Measurements from ENCODE around the gene MEA1. TPM values are rescaled to one million over a fixed set of nuclear protein-coding genes. Genes with fewer than 3 reads are reported as not detected.

Gene MEA1
- polyA plus RNA-seq, 4 donors = 71.0 to 91.9 (median 82.6) TPM

DNA sequence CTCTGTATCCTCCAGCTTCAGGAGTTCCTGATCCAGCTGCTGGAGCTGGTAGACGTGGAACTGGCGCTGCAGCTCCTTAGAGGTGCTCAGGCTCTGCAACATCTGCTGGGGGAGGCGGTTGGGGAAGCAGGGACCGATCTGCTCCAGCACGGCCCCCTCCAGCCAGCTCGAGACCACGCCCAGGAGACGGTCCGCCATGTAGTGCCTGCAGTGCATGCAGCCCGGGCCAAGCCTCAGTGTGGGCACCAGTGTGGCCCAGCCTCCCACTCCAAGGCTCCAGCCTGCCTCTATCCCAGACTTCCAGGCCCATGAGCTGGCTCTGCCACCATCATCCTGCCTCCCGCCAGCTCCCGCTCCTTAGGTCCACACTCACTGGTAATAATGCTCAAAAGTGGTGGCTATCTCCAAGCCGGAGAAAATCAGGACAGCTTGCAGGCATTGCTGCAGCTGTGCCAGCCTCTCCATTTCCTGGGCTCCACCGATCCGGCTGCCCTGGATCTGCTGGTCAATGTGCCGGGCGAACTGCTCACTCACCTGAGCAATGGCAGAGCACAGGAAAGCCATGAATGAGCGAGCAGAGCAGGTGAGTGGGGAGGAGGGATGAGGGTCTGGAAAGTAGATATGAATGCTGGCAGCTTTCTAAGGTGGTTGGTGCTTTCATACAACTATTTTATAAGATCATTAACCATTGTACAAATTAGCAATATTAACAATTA lies 27.0 kb upstream of the MEA1 start:
- no peak for DNase-seq (ENCODE audit: low read depth in 4 of 4, low spot score in 3 of 4)

DNA sequence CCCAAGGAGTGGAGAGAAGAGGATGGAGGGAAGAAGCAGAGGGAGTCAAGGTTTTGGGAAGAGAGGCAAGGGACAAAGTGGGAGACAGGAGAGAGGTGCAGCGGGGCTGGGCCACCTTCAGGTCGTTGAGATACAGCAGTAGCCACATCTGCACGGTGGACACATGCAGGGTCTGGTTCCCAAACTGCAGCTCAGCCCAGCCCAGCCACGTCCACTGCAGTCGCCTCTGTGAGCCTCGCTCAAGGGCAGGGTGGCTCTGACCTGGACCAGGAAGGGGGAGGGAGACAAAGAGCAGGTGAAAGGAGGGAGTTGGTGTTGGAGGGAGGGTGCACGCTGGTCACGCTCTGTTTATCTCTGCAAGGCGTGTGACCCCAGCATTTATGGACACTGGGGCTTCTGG lies 25.0 kb upstream of the MEA1 start:
- DNase-seq (ENCODE audit: low read depth in 4 of 4, low spot score in 3 of 4) = no peak

DNA sequence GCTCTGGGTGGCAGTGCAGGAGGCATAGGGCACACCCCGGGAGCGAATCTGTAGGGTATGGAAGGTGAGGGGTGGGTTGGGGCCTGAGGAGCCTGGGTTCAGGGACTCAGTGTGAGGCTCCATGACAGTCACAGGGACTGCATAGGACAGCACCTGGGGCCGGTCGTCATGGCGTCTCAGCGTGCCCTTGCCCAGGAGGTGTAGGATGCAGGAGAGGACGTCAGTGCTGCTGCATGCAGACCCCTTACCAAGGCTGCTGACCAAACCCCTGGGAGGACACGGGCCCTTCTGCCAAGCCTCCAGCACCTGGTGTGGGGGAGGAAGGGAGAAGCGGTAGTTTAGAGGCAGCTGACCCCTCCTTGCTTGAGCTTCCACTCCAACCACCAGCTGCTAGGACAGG lies 24.0 kb upstream of the MEA1 start:
- no peak for DNase-seq (ENCODE audit: low read depth in 4 of 4, low spot score in 3 of 4)

DNA sequence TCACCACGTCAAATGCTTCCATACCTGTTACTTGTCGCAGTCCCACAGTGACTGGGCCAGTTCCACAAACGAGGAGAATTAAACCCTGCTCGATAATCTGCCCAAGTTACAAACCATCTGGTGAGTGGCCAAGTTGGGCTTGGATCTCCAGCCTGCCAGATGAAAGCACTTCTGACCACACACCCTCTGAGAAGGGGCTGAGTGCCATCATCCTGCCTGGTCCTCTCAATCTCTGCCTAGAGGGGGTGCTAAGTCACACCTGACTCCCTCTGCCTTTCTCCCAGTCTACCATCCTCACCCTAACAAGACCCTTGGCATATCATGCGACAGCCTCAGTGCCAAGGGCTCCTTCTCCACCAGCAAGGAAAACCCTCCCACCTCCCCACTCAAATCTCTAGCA lies 23.5 kb upstream of the MEA1 start:
- no peak for DNase-seq (ENCODE audit: low read depth in 4 of 4, low spot score in 3 of 4)

DNA sequence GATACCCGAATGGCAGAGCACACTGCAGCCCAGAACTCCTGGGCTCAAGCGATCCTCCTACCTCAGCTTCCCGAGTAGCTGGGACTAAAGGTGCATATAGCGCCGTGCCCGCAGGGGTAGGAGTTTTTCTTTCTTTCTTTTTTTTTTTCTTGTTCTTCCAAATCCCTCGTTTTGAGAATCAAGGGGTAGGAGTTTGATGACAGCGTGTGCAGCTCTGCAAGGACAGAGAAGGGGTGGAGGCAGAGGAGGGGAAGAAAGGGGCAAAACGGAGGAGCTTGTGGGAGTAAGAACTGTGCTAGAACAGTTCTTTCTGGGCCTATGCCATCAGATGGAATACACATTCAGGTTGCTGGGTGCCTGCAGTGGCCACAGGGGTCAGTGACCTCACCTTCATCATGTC lies 23.0 kb upstream of the MEA1 start:
- DNase-seq (ENCODE audit: low read depth in 4 of 4, low spot score in 3 of 4) = no peak

DNA sequence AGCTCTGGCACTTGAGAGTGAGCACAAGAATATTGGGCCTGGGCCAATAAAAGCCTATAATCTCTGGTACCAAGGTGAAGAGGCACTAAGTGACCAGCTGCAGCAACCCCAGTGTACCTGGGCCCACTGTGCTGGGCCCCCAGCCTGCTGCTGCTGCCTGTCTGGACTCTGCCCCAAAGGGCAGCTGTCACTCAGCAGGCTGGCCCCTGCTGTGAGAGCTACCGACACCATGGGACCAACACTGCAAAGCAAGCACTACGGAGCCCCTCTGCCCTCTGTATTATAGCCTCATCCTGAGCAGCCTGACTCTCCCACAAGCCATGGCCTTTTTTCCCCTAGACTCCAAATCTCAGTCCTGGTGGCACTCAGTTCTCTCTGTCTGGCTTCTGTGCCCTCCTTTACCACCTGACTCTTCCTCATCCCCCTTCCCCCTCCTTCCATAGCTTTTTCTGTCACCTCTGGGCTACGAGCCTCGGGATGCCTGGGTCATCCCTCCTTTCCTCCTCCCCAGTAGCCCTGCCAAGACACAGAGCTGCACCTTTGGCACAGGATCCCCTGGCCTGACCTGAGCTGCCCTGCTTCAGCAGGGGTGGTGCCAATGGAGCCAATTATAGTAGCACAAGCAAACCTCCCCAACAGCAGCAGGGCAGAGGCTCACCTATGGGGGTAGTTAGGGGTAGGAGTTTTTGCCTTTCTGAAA lies 21.9 kb upstream of the MEA1 start:
- DNase-seq (ENCODE audit: low read depth in 4 of 4, low spot score in 3 of 4) = no peak

DNA sequence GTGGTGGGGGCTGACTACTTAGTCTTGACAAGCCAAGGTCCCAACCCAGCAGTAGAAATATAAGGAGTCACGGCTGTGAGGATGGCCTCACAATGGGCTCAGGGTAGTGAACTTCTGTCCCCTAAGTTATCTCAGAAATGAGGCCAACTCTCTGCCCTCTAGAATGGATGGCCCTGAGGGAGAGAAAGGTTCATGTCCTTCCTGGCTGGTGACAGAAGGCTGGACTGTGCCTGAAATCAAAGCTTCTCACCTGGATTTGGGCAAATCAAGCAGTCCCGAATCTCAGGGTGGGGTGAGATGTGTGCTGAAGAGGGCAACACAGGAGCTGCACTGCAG lies 20.4 kb upstream of the MEA1 start:
- no peak for DNase-seq (ENCODE audit: low read depth in 4 of 4, low spot score in 3 of 4)

DNA sequence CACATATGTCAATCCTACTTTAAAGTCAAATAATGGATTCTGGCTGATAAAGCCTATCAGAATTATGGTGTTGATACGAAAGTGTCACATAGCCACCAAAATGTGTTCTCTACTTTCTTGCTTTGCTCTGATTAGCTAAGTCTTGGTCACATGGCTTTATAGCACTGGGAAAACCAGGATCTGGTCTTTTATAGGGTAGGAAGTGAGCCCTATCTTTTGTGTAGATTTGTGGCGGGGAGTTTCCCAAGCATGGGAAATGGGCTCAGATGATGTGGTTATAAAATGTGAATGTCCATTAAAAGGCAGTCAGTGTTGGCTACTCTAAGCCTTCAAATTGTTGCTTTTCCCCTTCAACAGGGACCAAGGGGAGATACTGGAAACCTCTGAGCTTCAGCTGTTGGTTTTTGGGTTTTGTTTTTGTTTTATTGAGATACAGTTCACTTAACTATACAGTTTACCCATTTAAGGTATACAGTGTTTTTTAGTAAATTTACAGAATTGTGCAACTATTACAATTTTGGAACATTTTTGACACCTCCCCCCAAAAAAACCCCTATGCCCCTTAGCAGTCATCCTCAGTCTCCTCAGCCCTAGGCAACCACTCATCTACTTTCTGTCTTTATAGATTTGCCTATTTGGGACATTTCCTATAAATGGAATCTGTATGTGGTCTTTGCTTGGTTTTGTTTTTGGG lies 19.9 kb upstream of the MEA1 start:
- no peak for DNase-seq (ENCODE audit: low read depth in 4 of 4, low spot score in 3 of 4)

DNA sequence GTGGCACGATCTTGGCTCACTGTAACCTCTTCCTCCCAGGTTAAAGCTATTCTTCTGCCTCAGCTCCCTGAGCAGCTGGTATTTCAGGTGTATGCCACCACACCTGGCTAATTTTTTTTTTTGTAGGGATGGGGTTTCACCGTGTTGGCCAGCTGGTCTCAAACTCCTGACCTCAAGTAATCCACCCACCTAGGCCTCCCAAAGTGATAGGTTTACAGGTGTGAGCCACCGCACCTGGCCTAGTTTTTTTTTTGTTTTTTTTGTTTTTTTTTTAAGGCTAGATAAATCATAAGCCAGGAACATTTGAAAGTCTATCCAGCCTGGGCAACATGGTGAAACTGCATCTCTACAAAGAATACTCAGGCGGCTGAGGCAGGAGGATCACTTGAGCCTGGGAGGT lies 18.6 kb upstream of the MEA1 start:
- no peak for DNase-seq (ENCODE audit: low read depth in 4 of 4, low spot score in 3 of 4)

DNA sequence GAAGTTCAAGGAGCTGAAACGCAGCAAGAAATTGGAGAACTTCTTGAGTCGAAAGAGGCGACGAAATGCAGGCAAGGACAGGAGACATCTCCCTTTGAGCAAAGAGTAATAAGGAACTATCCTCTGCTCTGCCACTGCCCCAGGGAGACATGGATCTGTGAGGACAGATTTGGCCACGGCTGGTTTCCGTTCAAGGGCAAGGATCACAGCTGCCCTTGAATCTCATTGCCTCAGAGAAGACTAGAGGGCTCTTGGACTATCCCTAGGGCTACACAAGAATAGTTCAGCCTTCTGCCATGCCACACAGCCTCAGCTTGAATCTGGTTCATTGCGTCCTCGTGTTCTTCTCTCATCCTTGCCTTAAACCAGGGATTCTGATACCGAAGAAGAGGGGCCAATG lies 15.4 kb upstream of the MEA1 start:
- DNase-seq (ENCODE audit: low read depth in 4 of 4, low spot score in 3 of 4) = no peak

DNA sequence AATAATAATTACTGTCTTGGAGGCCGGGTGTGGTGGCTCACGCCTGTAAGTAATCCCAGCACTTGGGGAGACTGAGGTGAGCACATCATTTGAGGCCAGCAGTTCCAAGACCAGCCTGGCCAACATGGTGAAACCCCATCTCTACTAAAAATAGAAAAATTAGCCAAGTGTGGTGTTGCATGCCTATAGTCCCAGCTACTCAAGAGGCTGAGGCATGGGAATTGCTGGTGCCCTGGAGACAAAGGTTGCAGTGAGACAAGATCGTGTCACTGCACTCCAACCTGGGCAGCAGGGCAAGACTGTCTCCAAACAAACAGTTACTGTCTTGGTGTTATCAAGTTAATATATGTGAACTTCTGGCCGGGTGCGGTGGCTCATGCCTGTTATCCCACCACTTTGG lies 12.6 kb upstream of the MEA1 start:
- no peak for DNase-seq (ENCODE audit: low read depth in 4 of 4, low spot score in 3 of 4)

DNA sequence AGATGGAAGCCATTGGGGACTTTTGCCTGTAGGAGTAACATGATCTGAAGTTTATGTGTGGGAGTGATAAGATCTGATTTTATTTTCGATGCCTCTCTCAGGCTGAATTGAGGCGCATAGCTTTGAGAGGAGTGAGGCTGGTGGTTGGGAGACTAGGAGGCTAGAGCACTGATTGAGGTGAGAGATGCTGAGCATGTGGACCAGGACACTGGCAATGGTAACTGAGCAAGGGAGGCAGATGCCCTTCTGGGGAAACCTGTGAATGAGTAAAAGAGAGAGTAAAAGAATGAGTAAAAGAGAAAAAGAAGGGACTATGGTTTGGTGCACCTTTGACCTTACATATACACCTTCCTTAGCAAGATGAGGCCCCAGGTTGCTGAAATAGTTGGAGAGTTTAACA lies 10.7 kb upstream of the MEA1 start:
- no peak for DNase-seq (ENCODE audit: low read depth in 4 of 4, low spot score in 3 of 4)

DNA sequence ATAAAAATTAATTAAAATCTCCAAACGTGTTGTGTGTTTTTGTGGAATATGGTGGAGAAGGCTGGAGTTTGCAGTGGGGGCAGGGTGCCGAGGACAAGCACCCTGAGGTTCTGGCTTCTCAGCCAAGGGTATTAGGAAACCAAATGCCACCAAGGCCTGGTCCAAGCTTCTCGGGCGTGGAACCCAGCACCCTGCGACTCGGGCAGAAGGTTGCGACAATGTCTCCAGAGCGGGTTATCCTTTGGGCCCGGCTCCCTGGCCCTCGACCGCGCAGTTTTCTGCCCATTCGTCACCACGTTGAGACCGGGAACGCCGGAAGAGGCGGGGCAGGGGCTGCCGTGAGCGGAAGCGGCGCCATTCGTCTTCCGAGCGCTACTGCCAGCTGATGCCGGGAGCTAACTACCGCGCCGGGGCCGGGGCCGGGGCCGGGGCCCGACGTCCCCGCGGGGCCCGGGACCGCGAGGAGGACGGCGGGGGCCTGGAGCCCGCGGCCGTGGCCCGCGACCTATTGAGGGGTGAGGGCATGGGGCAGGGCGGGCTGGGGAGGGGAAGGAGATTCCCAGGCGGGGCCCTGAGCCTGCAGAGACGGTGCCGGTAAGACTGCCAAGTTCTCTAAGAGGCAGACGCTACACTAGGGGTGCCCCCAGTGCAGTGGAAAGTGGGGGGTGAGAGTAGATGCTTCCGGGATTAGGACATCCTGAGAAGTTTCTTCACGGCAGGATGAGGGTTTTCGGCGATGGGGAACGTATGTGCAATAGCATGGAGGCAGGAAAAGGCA lies 7.7 kb upstream of the MEA1 start, which contains the start of gene RRP36:
TSS of gene RRP36 (plus strand) at position 354 of the 778 bp plus-strand sequence. CDS start at position 386, 32 bp downstream.
- DNase-seq (ENCODE audit: low read depth in 4 of 4, low spot score in 3 of 4) = peak in 3 of 4 donors; percentile 21 to 50 (median 42)

DNA sequence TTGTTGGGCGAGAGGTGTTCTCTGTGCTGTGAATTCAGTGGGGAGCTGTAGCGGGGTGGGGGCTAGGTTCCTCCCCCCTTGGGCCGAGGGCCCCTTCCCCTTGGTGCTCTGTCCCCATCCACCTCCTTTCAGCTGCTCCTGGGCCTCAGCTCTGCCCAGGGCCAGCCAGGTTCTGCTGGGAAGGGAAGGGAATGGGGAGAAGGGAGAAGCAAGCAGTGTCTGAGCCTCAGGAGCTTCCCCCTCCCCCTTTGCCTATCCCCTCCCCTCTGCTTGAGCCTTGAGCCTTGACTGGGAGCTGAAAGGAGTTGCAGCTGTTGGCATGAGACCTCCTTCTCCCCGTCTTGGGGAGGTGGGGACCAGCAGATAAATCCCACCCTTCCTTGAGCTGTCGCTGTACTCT lies 7.1 kb upstream of the MEA1 start:
- DNase-seq (ENCODE audit: low read depth in 4 of 4, low spot score in 3 of 4) = peak in 1 of 4 donors; percentile 21

DNA sequence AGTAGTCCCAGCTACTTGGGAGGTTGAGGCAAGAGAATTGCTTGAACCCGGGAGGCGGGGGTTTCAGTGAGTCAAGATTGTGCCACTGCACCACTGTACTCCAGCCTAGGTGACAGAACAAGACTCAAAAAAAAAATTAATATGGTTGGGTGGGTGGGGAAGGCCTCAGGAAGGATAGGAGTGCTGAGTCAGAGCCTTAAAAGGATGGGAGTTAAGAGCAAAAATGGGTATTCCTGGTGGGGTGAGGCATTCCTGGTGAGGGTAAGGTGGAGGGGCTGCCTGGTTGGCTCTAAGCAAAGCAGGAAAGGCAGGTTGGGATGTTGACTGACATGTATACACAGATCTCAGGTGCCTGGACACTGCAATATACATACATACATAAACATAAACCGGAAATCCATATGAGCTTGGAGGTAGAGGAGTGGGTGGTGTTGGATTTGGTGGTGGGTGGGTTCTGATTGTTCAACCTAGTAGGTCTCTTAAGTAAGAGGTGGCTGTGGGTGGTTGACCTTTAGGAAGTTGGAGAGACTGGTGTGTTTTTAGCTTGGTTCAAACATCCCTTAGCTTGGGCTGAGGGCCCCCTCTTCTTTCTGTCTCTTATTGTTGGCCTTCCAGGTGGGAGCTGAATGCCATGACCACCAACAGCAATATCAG lies 6.4 kb upstream of the MEA1 start:
- DNase-seq (ENCODE audit: low read depth in 4 of 4, low spot score in 3 of 4) = no peak

DNA sequence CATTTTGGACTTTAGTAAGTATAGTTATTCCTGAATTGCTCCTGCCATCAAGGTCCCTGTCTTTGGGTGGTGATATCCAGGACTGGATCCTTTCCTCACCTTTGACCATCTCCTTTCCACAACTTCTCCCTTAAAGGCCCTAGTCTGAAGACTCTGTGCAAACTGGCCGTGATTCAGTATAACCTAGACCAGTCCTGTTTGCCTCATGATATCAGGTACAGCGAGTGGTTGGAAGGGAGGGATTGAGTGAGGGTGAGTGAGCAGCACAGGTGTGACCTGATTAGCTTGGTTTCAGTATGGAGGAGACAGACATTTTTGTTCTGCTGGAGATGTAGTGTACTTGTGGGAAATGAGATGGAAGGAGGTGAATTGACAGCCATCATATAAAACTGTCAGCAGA lies 5.4 kb upstream of the MEA1 start:
- no peak for DNase-seq (ENCODE audit: low read depth in 4 of 4, low spot score in 3 of 4)

DNA sequence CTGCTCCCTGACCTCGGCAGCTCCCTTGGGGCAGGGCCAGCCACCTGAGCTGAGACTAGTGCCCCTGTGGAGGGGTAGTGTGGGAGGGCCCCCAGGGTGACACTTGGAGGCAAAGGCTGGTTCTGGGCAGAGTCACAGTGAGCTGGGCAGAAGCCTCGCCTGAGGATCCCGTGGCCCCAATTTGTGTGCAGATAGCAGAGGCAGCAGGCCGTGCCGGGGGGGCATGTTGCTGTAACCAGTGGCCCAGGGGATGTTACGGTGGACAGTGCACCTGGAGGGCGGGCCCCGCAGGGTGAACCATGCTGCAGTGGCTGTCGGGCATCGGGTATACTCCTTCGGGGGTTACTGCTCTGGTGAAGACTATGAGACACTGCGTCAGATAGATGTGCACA lies 3.2 kb upstream of the MEA1 start:
- no peak for DNase-seq (ENCODE audit: low read depth in 4 of 4, low spot score in 3 of 4)

DNA sequence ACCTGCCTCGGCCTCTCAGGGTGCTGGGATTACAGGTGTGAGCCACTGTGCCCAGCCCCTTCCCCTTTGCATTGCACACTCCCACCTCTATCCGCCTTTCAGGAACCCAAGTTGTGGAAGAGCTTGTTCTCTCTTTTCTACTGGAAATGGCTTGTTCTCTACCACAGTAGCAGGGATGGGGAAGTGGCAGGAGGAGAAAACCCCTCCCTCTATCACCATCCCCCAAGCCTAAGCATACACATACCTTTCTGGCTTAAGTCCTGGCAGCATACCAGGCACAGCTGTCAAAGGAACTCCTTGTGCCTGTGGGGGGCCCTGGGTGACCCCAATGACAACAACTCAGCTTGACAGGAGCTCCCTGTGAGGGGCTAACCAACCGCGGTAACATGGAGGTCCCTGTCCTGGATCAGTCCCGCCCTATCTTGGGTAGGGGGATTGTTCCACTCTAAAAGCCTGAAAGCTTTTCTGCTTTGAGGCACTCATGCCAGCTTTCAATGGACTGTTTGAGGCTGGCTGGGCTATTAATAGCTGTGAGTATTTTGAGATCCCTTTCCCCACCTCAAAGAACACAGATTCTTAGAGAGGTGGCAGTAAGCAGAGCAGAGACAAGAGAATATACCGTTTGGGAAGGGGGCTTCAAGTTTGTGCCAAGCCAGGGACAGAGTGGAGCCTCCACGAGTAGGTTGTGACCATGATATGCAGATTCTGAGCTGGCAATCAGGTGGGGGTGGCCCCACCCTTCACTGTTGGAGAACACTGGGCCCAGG lies 2.6 kb upstream of the MEA1 start:
- DNase-seq (ENCODE audit: low read depth in 4 of 4, low spot score in 3 of 4) = no peak

DNA sequence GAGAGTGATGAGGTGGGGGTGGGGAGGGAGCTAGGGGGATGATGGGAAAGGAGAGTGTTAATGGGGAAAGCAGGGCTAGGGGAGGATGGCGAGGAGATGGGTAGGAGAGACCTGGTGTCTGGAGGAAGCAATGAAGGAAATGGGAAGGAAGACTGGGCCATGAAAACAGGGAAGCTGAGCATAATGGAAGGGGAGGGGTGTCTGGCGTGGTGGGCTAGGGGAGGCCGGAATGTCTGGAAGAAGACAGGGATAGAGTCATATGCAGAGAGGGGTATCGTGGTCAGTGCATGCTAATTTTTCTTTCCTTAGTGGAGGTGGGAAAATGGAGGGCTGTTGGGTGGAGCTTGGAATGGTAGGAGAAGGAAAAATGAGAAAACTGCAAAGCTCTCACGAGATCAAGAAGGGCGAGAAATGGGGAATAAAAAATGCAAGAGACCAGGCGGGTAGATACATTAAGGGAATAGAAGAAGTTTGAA lies 726 bp upstream of the MEA1 start:
- DNase-seq (ENCODE audit: low read depth in 4 of 4, low spot score in 3 of 4) = no peak
